Measurements from ENCODE around the gene METTL15.

- TF ChIP-seq CTCF (IDR thresholded peaks at IDR 0.05): no peak
- no peak for TF ChIP-seq POLR2AphosphoS5 (IDR thresholded peaks at IDR 0.05)
- no peak for TF ChIP-seq POLR2A (IDR thresholded peaks at IDR 0.05)
- TF ChIP-seq EP300 (IDR thresholded peaks at IDR 0.05; ENCODE audit: low read depth): no peak
Measured at GRCh38 chr11:28298209-28298608, 190.0 kb downstream of the METTL15 start.

Measured in transverse colon (tissue), 4 donors.